Measurements from ENCODE around the gene FANCL.
"Not testable (repeated sequence)": the region's sequence is repeated elsewhere in the genome, so short reads cannot be mapped to it uniquely, and the experiment has no call there.

FANCL gene

DNA sequence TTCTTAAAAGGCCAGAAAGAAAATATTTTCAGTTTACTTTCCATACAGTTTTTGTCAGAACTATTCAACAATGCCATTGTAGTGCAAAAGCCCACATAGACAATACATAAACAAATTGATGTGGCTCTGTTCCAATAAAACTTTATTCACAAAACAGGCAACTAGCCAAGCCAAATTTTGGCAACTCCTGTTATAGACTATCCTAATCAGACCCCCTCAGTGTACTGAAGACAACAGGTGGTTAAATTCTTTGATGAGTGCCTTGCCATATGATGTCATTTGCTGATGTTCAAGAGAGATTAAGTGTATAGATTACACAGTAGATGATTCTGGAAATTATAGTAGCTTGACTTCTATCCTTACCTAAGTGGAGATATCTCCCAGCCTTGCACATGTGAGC lies 83.4 kb downstream of the FANCL start:
- FAIRE-seq (no peak), DNase-seq (ENCODE audit: extremely low spot score, insufficient read length, low read depth) (no peak)

GRCh38 chr2:58156780-58157179 lies 84.3 kb downstream of the FANCL start:
- FAIRE-seq (no peak), DNase-seq (ENCODE audit: extremely low spot score, insufficient read length, low read depth) (no peak)

DNA sequence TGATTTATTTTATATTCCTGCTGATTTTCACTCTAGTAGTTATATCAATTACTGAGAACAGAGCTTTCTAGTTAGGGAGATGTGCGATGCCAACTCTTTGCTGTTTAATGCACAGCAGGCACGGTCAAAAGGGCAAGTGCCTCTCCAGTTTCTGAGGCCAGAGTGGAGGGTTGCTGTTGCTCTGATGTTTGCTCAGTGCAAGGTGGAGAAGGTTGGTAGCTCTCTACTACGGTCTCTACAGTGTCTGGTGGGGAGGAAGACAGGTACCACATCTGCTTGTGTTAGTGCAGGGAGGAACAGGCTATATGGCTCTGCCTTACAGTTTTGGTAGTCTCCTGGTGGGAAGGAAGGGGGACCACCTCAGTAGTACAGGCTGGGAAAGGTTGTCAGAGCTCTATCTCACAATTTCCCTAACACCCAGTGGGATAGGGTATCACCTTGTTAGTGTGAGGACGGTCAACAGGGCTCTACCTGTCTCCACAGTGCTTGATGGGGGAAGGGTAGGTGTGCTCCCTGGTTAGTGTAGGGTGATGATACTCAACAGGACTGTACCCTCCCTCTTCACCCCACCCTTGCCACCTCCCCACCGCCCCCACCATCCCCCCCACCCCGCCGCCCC lies 85.9 kb downstream of the FANCL start:
- FAIRE-seq: no peak
- no peak for DNase-seq (ENCODE audit: extremely low spot score, insufficient read length, low read depth)

DNA sequence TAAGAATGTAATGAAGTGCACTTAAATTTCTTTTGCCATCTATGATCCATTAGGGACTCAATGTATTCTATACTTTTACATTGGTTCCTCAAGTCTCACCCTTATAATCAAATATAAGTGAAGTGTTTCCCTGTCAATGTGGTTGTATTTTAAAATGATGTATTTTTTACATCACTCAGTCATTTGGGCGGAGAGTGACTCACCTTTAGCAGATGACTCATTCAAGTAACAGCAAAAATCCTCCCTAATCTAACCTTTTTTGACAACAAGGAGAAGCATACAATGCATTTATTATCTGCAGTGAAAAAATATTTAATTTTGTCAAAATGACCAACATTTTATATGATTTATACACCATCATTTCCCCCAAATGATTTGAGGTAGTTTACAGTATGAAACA lies 94.4 kb downstream of the FANCL start:
- FAIRE-seq (no peak), DNase-seq (ENCODE audit: extremely low spot score, insufficient read length, low read depth) (no peak)

GRCh38 chr2:58145769-58146168 lies 95.4 kb downstream of the FANCL start:
- FAIRE-seq; DNase-seq (ENCODE audit: extremely low spot score, insufficient read length, low read depth): not testable (repeated sequence)

GRCh38 chr2:58140508-58141072 lies 100.5 kb downstream of the FANCL start:
- no peak for DNase-seq (ENCODE audit: extremely low spot score, insufficient read length, low read depth)
- peak; percentile 18 for FAIRE-seq

DNA sequence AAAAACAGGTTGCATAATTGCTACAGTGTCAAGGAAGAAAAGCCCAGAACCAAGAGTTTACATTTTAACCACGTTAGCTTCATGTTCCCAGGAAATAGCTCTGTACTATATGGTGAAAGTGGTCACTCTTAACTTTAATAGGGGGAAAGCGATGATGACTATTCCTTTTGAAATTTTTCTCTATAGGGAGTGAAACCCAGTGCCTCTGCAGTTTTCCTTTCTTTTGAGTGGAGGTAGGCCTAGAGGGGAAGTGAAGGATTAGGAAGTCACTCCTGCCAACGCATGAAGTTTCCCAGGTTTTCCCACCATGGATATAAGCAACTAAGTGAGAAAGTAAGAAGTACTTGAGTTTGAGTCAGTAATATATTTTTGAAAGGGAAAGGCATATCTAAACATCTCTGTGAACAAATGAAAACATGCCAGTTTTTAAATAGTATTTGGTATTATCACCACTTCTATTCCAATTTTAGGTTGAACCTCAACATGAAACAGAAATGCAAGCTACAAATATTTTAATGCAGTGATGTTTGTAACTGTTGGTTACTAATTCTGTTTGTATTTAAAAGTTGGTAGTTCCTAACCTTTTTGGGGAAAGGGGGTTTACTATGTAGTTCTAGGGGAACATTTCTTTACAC lies 102.6 kb downstream of the FANCL start:
- FAIRE-seq (no peak), DNase-seq (ENCODE audit: extremely low spot score, insufficient read length, low read depth) (no peak)

GRCh38 chr2:58137856-58138255 lies 103.3 kb downstream of the FANCL start:
- DNase-seq (ENCODE audit: extremely low spot score, insufficient read length, low read depth): no peak
- FAIRE-seq: no peak

- DNase-seq (ENCODE audit: extremely low spot score, insufficient read length, low read depth) (no peak), FAIRE-seq (no peak)
Measured at GRCh38 chr2:58137221-58137620, 103.9 kb downstream of the FANCL start.

DNA sequence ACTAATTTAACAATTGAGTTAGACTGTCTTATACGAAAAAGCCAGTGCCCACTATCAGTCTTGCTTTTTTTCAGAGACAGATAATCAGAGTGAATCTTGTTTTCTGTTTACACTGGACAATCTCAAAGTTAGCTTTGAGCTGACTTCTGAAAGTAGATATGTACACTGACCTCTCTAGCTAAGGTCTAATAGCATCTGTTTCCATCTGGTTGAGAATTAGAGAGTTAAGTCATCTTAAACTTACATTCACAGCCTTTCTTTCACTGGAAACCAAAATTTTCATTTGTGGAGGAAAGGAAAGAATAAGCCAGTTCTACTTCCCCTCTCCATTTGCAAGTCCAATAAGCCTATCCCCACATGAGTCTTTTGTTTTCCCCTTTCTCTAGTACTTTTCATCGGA lies 105.3 kb downstream of the FANCL start:
- no peak for DNase-seq (ENCODE audit: extremely low spot score, insufficient read length, low read depth)
- no peak for FAIRE-seq

GRCh38 chr2:58133395-58133794 lies 107.7 kb downstream of the FANCL start:
- FAIRE-seq (no peak), DNase-seq (ENCODE audit: extremely low spot score, insufficient read length, low read depth) (no peak)

DNA sequence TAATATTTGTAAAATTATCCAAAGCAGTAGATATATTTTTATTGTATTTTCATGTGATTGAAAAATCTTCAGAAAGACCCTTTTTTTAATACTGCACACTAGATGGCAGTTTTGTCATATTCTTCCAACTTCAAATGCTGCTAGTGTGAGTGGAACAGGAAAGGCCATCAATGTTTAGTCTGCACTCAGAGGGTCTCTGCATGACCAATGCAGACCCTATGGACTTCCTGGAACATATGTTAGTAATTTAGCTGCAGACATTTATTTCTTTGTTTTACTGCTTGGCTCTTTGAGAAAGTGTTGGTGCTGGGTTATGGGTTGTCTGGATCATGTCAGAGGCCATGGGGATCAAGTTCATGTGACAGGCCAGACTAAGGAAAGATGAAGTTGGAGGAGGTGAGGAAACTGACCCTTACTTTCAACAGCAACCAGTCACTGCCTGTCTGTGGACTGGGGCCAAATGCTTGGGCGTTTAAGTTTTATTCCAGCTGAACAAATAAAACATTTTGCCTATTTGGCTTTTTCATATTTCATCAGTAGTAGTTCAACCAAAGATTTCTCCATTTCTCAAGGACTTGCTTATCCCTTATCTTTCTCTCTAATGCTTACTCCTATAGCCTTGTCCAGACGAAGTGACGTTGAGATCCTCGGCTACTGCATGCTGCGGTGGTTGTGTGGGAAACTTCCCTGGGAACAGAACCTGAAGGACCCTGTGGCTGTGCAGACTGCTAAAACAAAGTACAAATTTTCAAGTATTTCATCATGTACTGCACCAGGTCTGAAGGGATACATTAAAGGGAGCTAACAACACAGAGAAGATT lies 109.7 kb downstream of the FANCL start:
- DNase-seq (ENCODE audit: extremely low spot score, insufficient read length, low read depth) (no peak), FAIRE-seq (no peak)

DNA sequence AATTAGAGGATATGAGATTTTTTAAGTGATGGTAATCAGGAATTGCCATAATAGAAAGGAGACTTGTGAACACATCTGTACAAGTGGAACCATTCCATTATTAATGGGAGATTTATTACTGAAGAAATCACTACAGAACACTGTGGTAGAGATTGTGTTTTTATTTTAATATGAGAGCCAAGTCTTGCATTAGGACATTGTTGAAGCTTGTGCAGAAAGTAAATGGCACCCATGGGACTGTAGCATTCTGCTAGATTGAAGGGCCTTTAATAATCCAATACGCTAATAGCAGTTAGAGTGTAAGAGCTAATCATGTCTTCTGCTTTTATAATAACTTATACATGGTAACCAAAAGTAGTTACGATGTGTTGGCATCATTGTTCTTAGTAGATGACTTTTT lies 110.9 kb downstream of the FANCL start:
- no peak for FAIRE-seq
- DNase-seq (ENCODE audit: extremely low spot score, insufficient read length, low read depth): no peak

DNA sequence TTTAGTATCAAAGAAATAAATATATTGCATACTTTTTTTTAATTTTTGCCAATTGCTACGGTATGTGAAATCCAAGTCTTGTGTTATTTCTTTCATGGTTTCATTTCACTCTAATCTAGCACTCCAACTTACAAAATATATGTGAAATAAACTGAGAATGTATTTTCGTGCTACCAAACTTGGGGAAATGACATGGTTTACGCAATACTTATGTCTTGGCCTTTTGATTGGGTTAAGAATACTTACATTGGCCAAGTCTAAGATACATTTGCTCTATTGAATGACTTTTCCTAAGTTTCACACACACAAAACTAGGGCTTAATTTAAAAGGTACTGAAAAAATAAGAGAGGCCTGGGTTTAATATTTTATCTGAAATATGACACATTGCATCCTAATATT lies 114.0 kb downstream of the FANCL start:
- FAIRE-seq: no peak

DNA sequence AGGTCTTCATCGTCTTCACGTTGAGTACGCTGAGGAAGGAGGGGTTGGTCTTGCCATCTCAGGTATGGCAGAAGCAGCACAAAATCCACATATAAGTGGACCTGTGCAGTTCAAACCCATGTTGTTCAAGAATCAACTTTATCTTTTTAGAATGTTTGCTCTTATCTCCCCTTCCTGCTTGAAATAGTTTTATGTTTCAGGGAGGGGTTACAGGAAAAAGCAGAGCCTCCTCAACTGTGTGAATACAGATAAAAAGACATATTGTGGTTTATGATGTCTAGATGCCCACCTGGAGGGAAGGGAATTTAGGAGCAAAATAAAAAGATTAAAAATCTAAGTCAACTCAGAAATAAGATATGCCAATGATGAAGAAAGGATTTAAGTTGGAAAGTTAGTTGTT lies 118.6 kb downstream of the FANCL start:
- FAIRE-seq: no peak
- no peak for DNase-seq (ENCODE audit: extremely low spot score, insufficient read length, low read depth)

More for the DNA sequence above, 114.0 kb downstream of the FANCL start:
- no peak for DNase-seq (ENCODE audit: extremely low spot score, insufficient read length, low read depth)

GRCh38 chr2:58122040-58122439 lies 119.1 kb downstream of the FANCL start:
- no peak for DNase-seq (ENCODE audit: extremely low spot score, insufficient read length, low read depth)
- FAIRE-seq: no peak

DNA sequence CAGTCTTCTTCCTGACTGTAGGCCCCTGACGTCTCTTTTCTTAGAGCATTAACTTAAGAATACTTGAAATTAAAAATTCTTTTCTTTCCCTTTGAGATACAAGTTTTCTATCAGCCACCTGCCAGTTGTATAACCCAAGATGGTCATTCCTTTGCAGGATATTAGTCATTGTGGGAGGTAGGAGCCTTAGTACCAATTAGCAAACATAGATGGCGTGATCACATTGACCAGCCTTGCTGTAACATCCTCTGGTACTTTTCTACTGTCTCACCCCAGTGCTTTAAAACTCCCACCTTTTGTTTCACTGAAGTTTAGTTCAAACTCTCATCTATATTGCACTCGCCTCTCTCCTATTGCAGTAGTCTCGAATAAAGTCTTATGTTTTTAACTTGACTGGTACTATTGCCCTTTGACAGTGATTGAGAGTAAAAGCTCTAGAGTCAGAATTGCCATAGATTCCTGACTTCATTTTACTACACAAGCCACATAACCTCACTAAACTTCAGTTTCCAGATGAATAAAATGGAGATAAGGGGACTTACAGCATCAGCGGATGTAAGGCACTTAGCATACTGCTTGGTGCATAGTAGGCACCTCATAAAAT lies 120.4 kb downstream of the FANCL start:
- FAIRE-seq (no peak), DNase-seq (ENCODE audit: extremely low spot score, insufficient read length, low read depth) (no peak)

- not testable (repeated sequence) for FAIRE-seq; DNase-seq (ENCODE audit: extremely low spot score, insufficient read length, low read depth)
Measured at GRCh38 chr2:58113563-58113962, 127.6 kb downstream of the FANCL start.

DNA sequence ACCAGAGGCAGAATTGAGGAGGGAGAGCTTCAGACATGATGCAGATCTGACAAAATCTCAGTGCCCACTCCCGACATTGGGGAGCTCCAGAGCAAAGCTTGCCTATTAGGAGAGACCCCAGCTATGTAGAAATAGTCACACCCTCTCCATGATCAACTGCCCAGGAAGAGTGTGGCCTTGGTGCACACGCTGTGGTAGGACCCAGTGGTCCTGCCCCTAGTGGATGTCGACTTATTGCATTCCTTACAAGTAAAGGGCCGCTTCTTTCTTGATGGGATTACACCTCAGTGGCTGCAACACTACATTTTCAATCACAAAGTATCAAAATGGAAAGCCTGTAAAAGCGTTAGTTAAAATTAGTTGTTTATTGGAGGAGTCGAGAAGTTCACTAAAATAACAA lies 130.4 kb downstream of the FANCL start:
- DNase-seq (ENCODE audit: extremely low spot score, insufficient read length, low read depth): no peak
- no peak for FAIRE-seq

GRCh38 chr2:58109481-58109880 lies 131.6 kb downstream of the FANCL start:
- FAIRE-seq (no peak), DNase-seq (ENCODE audit: extremely low spot score, insufficient read length, low read depth) (no peak)

All from GM18507 (cell line).